Mesendoderm (in vitro differentiated cells): ENCODE data around the gene GSTM5.

Experiments used
- DNase-seq: peaks from one replicate; pipeline ENCODE4 v3.0.0; 2013
- H2AK5ac ChIP-seq: 2 replicates; pipeline ENCODE4 v1.6.1; 2013; ENCODE audit warnings: low read length, inconsistent platforms
- H2BK120ac ChIP-seq: 2 replicates; pipeline ENCODE4 v1.6.1; 2013; ENCODE audit warnings: low read depth, mild to moderate bottlenecking, low read length, moderate library complexity, mixed read lengths
- H2BK15ac ChIP-seq: replicated peaks from 2 replicates; pipeline ENCODE4 v1.6.1; 2013; ENCODE audit warnings: low read depth, mild to moderate bottlenecking, moderate library complexity
- H2BK5ac ChIP-seq: 2 replicates; pipeline ENCODE4 v1.6.1; 2013; ENCODE audit warnings: low read length, inconsistent platforms
- H3K18ac ChIP-seq: 2 replicates; pipeline ENCODE4 v1.6.1; 2013; ENCODE audit warnings: mild to moderate bottlenecking, low read length, mixed read lengths
- H3K23ac ChIP-seq: one replicate; pipeline ENCODE4 v1.6.1; 2013; ENCODE audit warnings: low read length
- H3K27ac ChIP-seq: 2 replicates; pipeline ENCODE4 v1.5.1; 2013; ENCODE audit warnings: low read depth, mild to moderate bottlenecking, inconsistent platforms, low read length, moderate library complexity
- H3K27me3 ChIP-seq: 2 replicates; pipeline ENCODE4 v1.6.1; 2013; ENCODE audit warnings: low read length, control low read depth, mild to moderate bottlenecking, inconsistent platforms; ENCODE audit not compliant: insufficient read depth, poor library complexity
- H3K36me3 ChIP-seq: 2 replicates; pipeline ENCODE4 v1.6.1; 2013; ENCODE audit warnings: low read length, inconsistent platforms; ENCODE audit not compliant: control insufficient read depth, insufficient read depth
- H3K4ac ChIP-seq: one replicate; pipeline ENCODE4 v1.6.1; 2013; ENCODE audit warnings: low read depth, mild to moderate bottlenecking, low read length, moderate library complexity
- H3K4me1 ChIP-seq: 2 replicates; pipeline ENCODE4 v1.6.1; 2013; ENCODE audit warnings: low read depth, low read length, inconsistent platforms; ENCODE audit not compliant: control insufficient read depth
- H3K4me2 ChIP-seq: 2 replicates; pipeline ENCODE4 v1.6.1; 2013; ENCODE audit warnings: low read length
- H3K4me3 ChIP-seq: 2 replicates; pipeline ENCODE4 v1.5.1; 2013; ENCODE audit warnings: mild to moderate bottlenecking, low read length
- H3K56ac ChIP-seq: one replicate; pipeline ENCODE4 v1.6.1; 2013; ENCODE audit warnings: low read length
- H3K79me1 ChIP-seq: 2 replicates; pipeline ENCODE4 v1.6.1; 2013; ENCODE audit warnings: low read length, inconsistent platforms
- H3K79me2 ChIP-seq: 2 replicates; pipeline ENCODE4 v1.6.1; 2013; ENCODE audit warnings: mild to moderate bottlenecking, low read length; ENCODE audit not compliant: control insufficient read depth, insufficient read depth
- H3K9ac ChIP-seq: 2 replicates; pipeline ENCODE4 v1.6.1; 2013; ENCODE audit warnings: low read length, inconsistent platforms
- H4K5ac ChIP-seq: one replicate; pipeline ENCODE4 v1.6.1; 2013; ENCODE audit warnings: low read length
- H4K8ac ChIP-seq: one replicate; pipeline ENCODE4 v1.6.1; 2013; ENCODE audit warnings: low read depth, mild to moderate bottlenecking, control low read depth, low read length, moderate library complexity
- WGBS: extraction: QIAGEN DNeasy Blood & Tissue Kit; methylation state at CpG from one replicate; pipeline ENCODE4 v1.1.7; 2013; ENCODE audit warnings: low lambda C conversion rate, missing lambda C conversion rate; ENCODE audit not compliant: insufficient coverage; ENCODE audit errors: extremely low coverage; 5-methylcytosine and 5-hydroxymethylcytosine counted together

GSTM5 gene

GRCh38 chr1:109719337-109719837 lies 7.3 kb downstream of the GSTM5 start:
- no peaks in the 10 kb centered on the region for H3K36me3 ChIP-seq
- WGBS = no CpG with 5 or more reads among the region's 5 CpGs
- H3K23ac ChIP-seq = no peak overlapping the region
- H4K5ac ChIP-seq = no peak overlapping the region
- no peak overlapping the region for H2BK5ac ChIP-seq
- H3K4ac ChIP-seq = no peak overlapping the region
- DNase-seq = no peak
- no peak overlapping the region for H3K56ac ChIP-seq
- no peaks in the 10 kb centered on the region for H3K79me2 ChIP-seq
- no peaks in the 10 kb centered on the region for H3K79me1 ChIP-seq
- H3K4me3 ChIP-seq = no peak overlapping the region
- H2BK120ac ChIP-seq = no peak overlapping the region
- H2AK5ac ChIP-seq = no peak overlapping the region
- no peak overlapping the region for H3K9ac ChIP-seq
- no peak overlapping the region for H3K18ac ChIP-seq
- H3K27ac ChIP-seq = no peak overlapping the region
- no peak overlapping the region for H4K8ac ChIP-seq
- H3K4me2 ChIP-seq = no peak overlapping the region
- no peaks in the 10 kb centered on the region for H3K4me1 ChIP-seq
- no peaks in the 10 kb centered on the region for H3K27me3 ChIP-seq
- H2BK15ac ChIP-seq = no peak overlapping the region

GRCh38 chr1:109721042-109721441 lies 9.0 kb downstream of the GSTM5 start:
- H3K56ac ChIP-seq = no peak overlapping the region
- H3K27ac ChIP-seq = no peak overlapping the region
- no peak overlapping the region for H3K4ac ChIP-seq
- H2AK5ac ChIP-seq = no peak overlapping the region
- H2BK15ac ChIP-seq = no peak overlapping the region
- no peaks in the 10 kb centered on the region for H3K27me3 ChIP-seq
- no peak overlapping the region for H4K8ac ChIP-seq
- H3K4me3 ChIP-seq = no peak overlapping the region
- DNase-seq = no peak
- H3K23ac ChIP-seq = no peak overlapping the region
- H3K18ac ChIP-seq = no peak overlapping the region
- no peak overlapping the region for H3K4me2 ChIP-seq
- H2BK120ac ChIP-seq = no peak overlapping the region
- H3K4me1 ChIP-seq = no peaks in the 10 kb centered on the region
- no peak overlapping the region for H4K5ac ChIP-seq
- H3K79me1 ChIP-seq = no peaks in the 10 kb centered on the region
- no peaks in the 10 kb centered on the region for H3K79me2 ChIP-seq
- no peak overlapping the region for H2BK5ac ChIP-seq
- H3K9ac ChIP-seq = no peak overlapping the region
- no CpG with 5 or more reads among the region's 5 CpGs for WGBS
- H3K36me3 ChIP-seq = no peaks in the 10 kb centered on the region

GRCh38 chr1:109721971-109722370 lies 9.9 kb downstream of the GSTM5 start:
- Histone ChIP-seq H3K4me3 (no peak overlapping the region), H4K5ac (no peak overlapping the region), H3K27ac (no peak overlapping the region), H3K9ac (no peak overlapping the region), H3K27me3 (no peaks in the 10 kb centered on the region), H2BK5ac (no peak overlapping the region), H3K36me3 (no peaks in the 10 kb centered on the region), H3K18ac (no peak overlapping the region), H2AK5ac (no peak overlapping the region), H3K4ac (no peak overlapping the region), H4K8ac (no peak overlapping the region), H2BK120ac (no peak overlapping the region), H3K79me1 (no peaks in the 10 kb centered on the region), H3K23ac (no peak overlapping the region), H3K4me2 (no peak overlapping the region), H3K4me1 (no peaks in the 10 kb centered on the region), H3K56ac (no peak overlapping the region), H3K79me2 (no peaks in the 10 kb centered on the region), H2BK15ac (no peak overlapping the region)
- WGBS = no CpG with 5 or more reads among the region's 1 CpG
- no peak for DNase-seq

DNA sequence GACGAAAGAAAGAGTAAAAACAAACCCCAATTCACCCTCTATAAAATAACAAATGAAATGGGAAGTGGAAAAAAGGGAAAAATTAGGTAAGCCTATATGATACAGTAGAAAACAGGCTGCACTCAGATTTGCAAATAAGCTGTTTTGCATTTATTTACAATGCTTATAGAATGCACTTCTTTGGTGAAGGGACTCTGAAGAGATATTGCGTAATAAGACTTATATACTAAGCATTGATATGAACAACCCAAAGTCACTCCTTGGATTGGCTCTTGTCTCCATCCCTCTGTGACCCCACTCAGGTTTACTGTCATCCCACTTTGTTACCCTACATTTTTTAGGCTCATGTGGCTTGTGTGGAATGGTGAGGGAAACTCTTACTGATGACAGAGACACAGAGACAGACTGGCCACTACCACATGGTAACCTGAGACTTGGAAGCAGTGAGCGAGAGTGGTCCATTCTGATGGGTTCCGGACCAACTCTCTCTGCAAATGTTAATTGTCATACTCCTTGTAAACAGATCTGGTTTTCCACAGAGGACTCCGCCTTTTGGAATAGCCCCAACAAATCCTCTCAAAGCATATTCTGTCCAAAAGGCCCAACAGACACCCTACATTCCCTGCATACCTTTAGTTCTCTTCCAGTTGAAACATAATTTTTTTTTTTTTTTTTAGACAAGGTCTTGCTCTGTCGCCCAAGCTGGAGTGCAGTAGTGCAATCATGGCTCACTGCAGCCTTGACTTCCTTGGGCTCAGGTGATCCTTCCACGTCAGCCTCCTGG lies 11.0 kb downstream of the GSTM5 start:
- H3K4me3 ChIP-seq = no peak overlapping the region
- H2BK120ac ChIP-seq = no peak overlapping the region
- H3K27ac ChIP-seq = no peak overlapping the region
- WGBS = no CpG with 5 or more reads among the region's 7 CpGs
- H3K4ac ChIP-seq = no peak overlapping the region
- H2BK5ac ChIP-seq = no peak overlapping the region
- H3K4me1 ChIP-seq = no peaks in the 10 kb centered on the region
- no peaks in the 10 kb centered on the region for H3K36me3 ChIP-seq
- no peak overlapping the region for H3K56ac ChIP-seq
- H2AK5ac ChIP-seq = no peak overlapping the region
- H3K79me2 ChIP-seq = no peaks in the 10 kb centered on the region
- H3K18ac ChIP-seq = no peak overlapping the region
- H3K23ac ChIP-seq = no peak overlapping the region
- H2BK15ac ChIP-seq = no peak overlapping the region
- no peaks in the 10 kb centered on the region for H3K27me3 ChIP-seq
- H4K5ac ChIP-seq = no peak overlapping the region
- H3K79me1 ChIP-seq = no peaks in the 10 kb centered on the region
- no peak for DNase-seq
- H4K8ac ChIP-seq = no peak overlapping the region
- no peak overlapping the region for H3K9ac ChIP-seq
- H3K4me2 ChIP-seq = no peak overlapping the region

GRCh38 chr1:109724933-109725332 lies 12.9 kb downstream of the GSTM5 start:
- Histone ChIP-seq H3K9ac (no peak overlapping the region), H3K79me1 (no peaks in the 10 kb centered on the region), H2AK5ac (no peak overlapping the region), H2BK15ac (no peak overlapping the region), H3K23ac (no peak overlapping the region), H3K4me2 (no peak overlapping the region), H3K36me3 (no peaks in the 10 kb centered on the region), H3K56ac (no peak overlapping the region), H3K79me2 (no peaks in the 10 kb centered on the region), H3K4me1 (no peaks in the 10 kb centered on the region), H2BK5ac (no peak overlapping the region), H3K27me3 (no peaks in the 10 kb centered on the region), H3K18ac (no peak overlapping the region), H2BK120ac (no peak overlapping the region), H4K8ac (no peak overlapping the region), H3K27ac (no peak overlapping the region), H4K5ac (no peak overlapping the region), H3K4me3 (no peak overlapping the region), H3K4ac (no peak overlapping the region)
- DNase-seq = no peak
- WGBS = no CpG with 5 or more reads among the region's 5 CpGs

DNA sequence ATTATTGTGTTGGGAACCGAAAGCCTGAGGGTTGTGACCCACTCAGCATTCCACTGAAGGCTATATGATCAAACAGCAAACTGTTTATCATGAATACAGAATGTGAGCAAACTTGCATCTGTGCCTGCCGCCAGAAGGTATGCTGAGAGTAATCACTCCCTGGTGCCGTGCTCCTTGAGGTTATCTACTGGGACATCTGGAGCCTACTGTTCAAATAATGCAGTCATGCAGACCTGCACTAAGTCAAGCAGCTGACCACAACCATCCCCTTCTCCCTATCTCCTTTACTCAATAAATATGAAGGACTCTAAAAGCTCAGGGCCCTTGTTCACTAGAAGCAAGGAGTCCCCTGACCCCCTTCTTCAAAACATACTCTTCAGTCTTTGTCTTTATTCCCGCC lies 13.5 kb downstream of the GSTM5 start:
- Histone ChIP-seq H3K23ac (no peak overlapping the region), H4K5ac (no peak overlapping the region), H3K36me3 (no peaks in the 10 kb centered on the region), H2BK15ac (no peak overlapping the region), H3K4me1 (peaks cover 2% of the 10 kb centered on the region), H3K4me3 (no peak overlapping the region), H3K4me2 (no peak overlapping the region), H4K8ac (no peak overlapping the region), H2BK5ac (no peak overlapping the region), H2BK120ac (no peak overlapping the region), H3K4ac (no peak overlapping the region), H3K18ac (no peak overlapping the region), H3K79me1 (no peaks in the 10 kb centered on the region), H3K27ac (no peak overlapping the region), H3K79me2 (no peaks in the 10 kb centered on the region), H3K27me3 (no peaks in the 10 kb centered on the region), H2AK5ac (no peak overlapping the region), H3K56ac (no peak overlapping the region), H3K9ac (no peak overlapping the region)
- DNase-seq = no peak
- WGBS = no CpG with 5 or more reads among the region's 4 CpGs
